H9 (cell line): ENCODE data around the gene ENPP4. TPM values are rescaled to one million over a fixed set of nuclear protein-coding genes. Genes with fewer than 3 reads are reported as not detected.

Source experiments
- DNase-seq: peaks from one replicate; pipeline ENCODE4 v3.0.0-alpha.2; 2017
- H2AFZ ChIP-seq: one replicate; pipeline ENCODE4 v1.6.1; 2013; ENCODE audit warnings: mild to moderate bottlenecking, low read length, control low read depth, moderate library complexity
- H2AK5ac ChIP-seq: 2 replicates; pipeline ENCODE4 v1.6.1; 2013; ENCODE audit warnings: low read length, control low read depth, mixed read lengths; ENCODE audit not compliant: insufficient read length
- H2BK120ac ChIP-seq: one replicate; pipeline ENCODE4 v1.6.1; 2013; ENCODE audit warnings: low read depth, mild to moderate bottlenecking, low read length, control low read depth, inconsistent platforms; ENCODE audit not compliant: poor library complexity, severe bottlenecking
- H2BK12ac ChIP-seq: 2 replicates; pipeline ENCODE4 v1.6.1; 2013; ENCODE audit warnings: low read length, control low read depth, mixed read lengths, low read depth; ENCODE audit not compliant: insufficient read length
- H2BK15ac ChIP-seq: 2 replicates; pipeline ENCODE4 v1.6.1; 2013; ENCODE audit warnings: low read depth, low read length, control low read depth
- H2BK20ac ChIP-seq: one replicate; pipeline ENCODE4 v1.6.1; 2013; ENCODE audit warnings: low read depth, mild to moderate bottlenecking, low read length, control low read depth, inconsistent platforms; ENCODE audit not compliant: poor library complexity, severe bottlenecking
- H2BK5ac ChIP-seq: 2 replicates; pipeline ENCODE4 v1.6.1; 2013; ENCODE audit warnings: low read length, control low read depth, mixed read lengths; ENCODE audit not compliant: insufficient read length
- H3K14ac ChIP-seq: 2 replicates; pipeline ENCODE4 v1.6.1; 2013; ENCODE audit warnings: low read length, control low read depth; ENCODE audit not compliant: insufficient read depth
- H3K18ac ChIP-seq: 2 replicates; pipeline ENCODE4 v1.6.1; 2013; ENCODE audit warnings: low read depth, mild to moderate bottlenecking, mixed read lengths, low read length, control low read depth; ENCODE audit not compliant: insufficient read length
- H3K23ac ChIP-seq: 2 replicates; pipeline ENCODE4 v1.6.1; 2013; ENCODE audit warnings: low read length, control low read depth, mixed read lengths, low read depth; ENCODE audit not compliant: insufficient read length
- H3K23me2 ChIP-seq: 2 replicates; pipeline ENCODE4 v1.6.1; 2013; ENCODE audit warnings: low read depth, mild to moderate bottlenecking, mixed read lengths, low read length, control low read depth; ENCODE audit not compliant: insufficient read length, poor library complexity, severe bottlenecking
- H3K27ac ChIP-seq: 2 replicates; pipeline ENCODE4 v1.5.1; 2013; ENCODE audit warnings: low read length, control low read depth, mixed read lengths, low read depth; ENCODE audit not compliant: insufficient read length
- H3K27me3 ChIP-seq: 2 replicates; pipeline ENCODE4 v1.6.1; 2013; ENCODE audit warnings: low read length, control low read depth, inconsistent platforms; ENCODE audit not compliant: insufficient read depth
- H3K4ac ChIP-seq: 2 replicates; pipeline ENCODE4 v1.6.1; 2013; ENCODE audit warnings: low read depth, mild to moderate bottlenecking, control low read depth, inconsistent platforms, low read length, moderate library complexity
- H3K4me1 ChIP-seq: 2 replicates; pipeline ENCODE4 v1.6.1; 2013; ENCODE audit warnings: low read length, control low read depth, inconsistent platforms; ENCODE audit not compliant: insufficient read depth
- H3K4me2 ChIP-seq: 2 replicates; pipeline ENCODE4 v1.6.1; 2013; ENCODE audit warnings: low read length, control low read depth, mixed read lengths; ENCODE audit not compliant: insufficient read length, insufficient read depth
- H3K56ac ChIP-seq: 2 replicates; pipeline ENCODE4 v1.6.1; 2013; ENCODE audit warnings: low read depth, mild to moderate bottlenecking, mixed read lengths, low read length, control low read depth; ENCODE audit not compliant: insufficient read length
- H3K79me1 ChIP-seq: 2 replicates; pipeline ENCODE4 v1.6.1; 2013; ENCODE audit warnings: low read depth, mild to moderate bottlenecking, moderate library complexity, low read length, control low read depth, inconsistent platforms; ENCODE audit not compliant: insufficient read depth, poor library complexity, severe bottlenecking
- H3K79me2 ChIP-seq: 2 replicates; pipeline ENCODE4 v1.6.1; 2013; ENCODE audit warnings: low read length, control low read depth, inconsistent platforms; ENCODE audit not compliant: insufficient read depth
- H3K9ac ChIP-seq: 2 replicates; pipeline ENCODE4 v1.6.1; 2013; ENCODE audit warnings: low read length, control low read depth, mixed read lengths; ENCODE audit not compliant: insufficient read length; ENCODE audit errors: extremely low read depth
- H3K9me3 ChIP-seq: one replicate; pipeline ENCODE4 v1.6.1; 2013; ENCODE audit warnings: low read depth, low read length, inconsistent platforms; ENCODE audit not compliant: control insufficient read depth
- H3T11ph ChIP-seq: one replicate; pipeline ENCODE4 v1.6.1; 2013; ENCODE audit warnings: mild to moderate bottlenecking, low read length, control low read depth, inconsistent platforms
- H4K20me1 ChIP-seq: one replicate; pipeline ENCODE4 v1.6.1; 2013; ENCODE audit not compliant: control insufficient read depth, insufficient read length, insufficient read depth
- H4K5ac ChIP-seq: 2 replicates; pipeline ENCODE4 v1.6.1; 2013; ENCODE audit warnings: low read depth, mild to moderate bottlenecking, mixed read lengths, low read length, control low read depth; ENCODE audit not compliant: insufficient read length
- H4K8ac ChIP-seq: replicated peaks from 2 replicates; pipeline ENCODE4 v1.6.1; 2013; ENCODE audit warnings: low read length, control low read depth, mixed read lengths, low read depth; ENCODE audit not compliant: insufficient read length
- H4K91ac ChIP-seq: 2 replicates; pipeline ENCODE4 v1.6.1; 2013; ENCODE audit warnings: low read depth, mild to moderate bottlenecking, moderate library complexity, mixed read lengths, low read length, control low read depth; ENCODE audit not compliant: insufficient read length
- H3K27ac Mint-ChIP-seq, 3 experiments: 2 replicates in 2 of 3; 3 replicates in 1 of 3; pipeline ENCODE4 v1.8.0; 2020 to 2021; ENCODE audit warnings: mixed read lengths in 3 of 3, mild to moderate bottlenecking in 1 of 3, moderate library complexity in 1 of 3
- H3K27me3 Mint-ChIP-seq: 2 replicates; pipeline ENCODE4 v1.8.0; 2021; ENCODE audit warnings: low read depth, mild to moderate bottlenecking, moderate library complexity, mixed read lengths
- H3K36me3 Mint-ChIP-seq, 3 experiments: 2 replicates in 2 of 3; 3 replicates in 1 of 3; pipeline ENCODE4 v1.8.0; 2020 to 2021; ENCODE audit warnings: low read depth in 3 of 3, mixed read lengths in 3 of 3; ENCODE audit not compliant: insufficient read depth in 1 of 3
- H3K4me1 Mint-ChIP-seq, 2 experiments: 2 replicates each; pipeline ENCODE4 v1.8.0; 2020; ENCODE audit warnings: mixed read lengths in 2 of 2
- H3K4me3 Mint-ChIP-seq, 2 experiments: 2 replicates in 1 of 2; 3 replicates in 1 of 2; pipeline ENCODE4 v1.8.0; 2020 to 2021; ENCODE audit warnings: mild to moderate bottlenecking in 2 of 2, mixed read lengths in 2 of 2, moderate library complexity in 1 of 2
- H3K9me3 Mint-ChIP-seq, 2 experiments: 2 replicates in 1 of 2; 3 replicates in 1 of 2; pipeline ENCODE4 v1.8.0; 2020; ENCODE audit warnings: mild to moderate bottlenecking in 2 of 2, mixed read lengths in 2 of 2, moderate library complexity in 1 of 2
- WGBS: extraction: QIAGEN DNeasy Blood & Tissue Kit; methylation state at CpG from one replicate; pipeline ENCODE4 v1.1.7; 2013; ENCODE audit warnings: missing lambda C conversion rate, low lambda C conversion rate, mixed read lengths; ENCODE audit not compliant: insufficient read length; ENCODE audit errors: extremely low coverage; 5-methylcytosine and 5-hydroxymethylcytosine counted together
- total RNA-seq: library from RNA; stranded (reverse); gene quantifications from 2 replicates; pipeline ENCODE4 v1.2.1, GENCODE V29; 2021
- TF ChIP-seq, protein P1 (sequence below): fragments of 200-600 bp; sonication (generic); conservative IDR thresholded peaks from 3 replicates; pipeline ENCODE4 v1.8.0; 2021; ENCODE audit warnings: antibody characterized with exemption, mild to moderate bottlenecking

ENPP4 gene
- total RNA-seq, 1 experiment from 2014 or later = 3.2 TPM

- H2BK20ac ChIP-seq = no peak overlapping the region
- WGBS = no CpG with 5 or more reads among the region's 1 CpG
- H3K4ac ChIP-seq = no peak overlapping the region
- TF ChIP-seq, protein P1, sequence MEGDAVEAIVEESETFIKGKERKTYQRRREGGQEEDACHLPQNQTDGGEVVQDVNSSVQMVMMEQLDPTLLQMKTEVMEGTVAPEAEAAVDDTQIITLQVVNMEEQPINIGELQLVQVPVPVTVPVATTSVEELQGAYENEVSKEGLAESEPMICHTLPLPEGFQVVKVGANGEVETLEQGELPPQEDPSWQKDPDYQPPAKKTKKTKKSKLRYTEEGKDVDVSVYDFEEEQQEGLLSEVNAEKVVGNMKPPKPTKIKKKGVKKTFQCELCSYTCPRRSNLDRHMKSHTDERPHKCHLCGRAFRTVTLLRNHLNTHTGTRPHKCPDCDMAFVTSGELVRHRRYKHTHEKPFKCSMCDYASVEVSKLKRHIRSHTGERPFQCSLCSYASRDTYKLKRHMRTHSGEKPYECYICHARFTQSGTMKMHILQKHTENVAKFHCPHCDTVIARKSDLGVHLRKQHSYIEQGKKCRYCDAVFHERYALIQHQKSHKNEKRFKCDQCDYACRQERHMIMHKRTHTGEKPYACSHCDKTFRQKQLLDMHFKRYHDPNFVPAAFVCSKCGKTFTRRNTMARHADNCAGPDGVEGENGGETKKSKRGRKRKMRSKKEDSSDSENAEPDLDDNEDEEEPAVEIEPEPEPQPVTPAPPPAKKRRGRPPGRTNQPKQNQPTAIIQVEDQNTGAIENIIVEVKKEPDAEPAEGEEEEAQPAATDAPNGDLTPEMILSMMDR = no peak
- no peak overlapping the region for H3K14ac ChIP-seq
- H3K56ac ChIP-seq = no peak overlapping the region
- no peak overlapping the region for H3K27ac Mint-ChIP-seq
- H3K9me3 Mint-ChIP-seq = no peaks in the 10 kb centered on the region; a peak in 1 of 5 replicates
- H2AK5ac ChIP-seq = no peak overlapping the region
- H3T11ph ChIP-seq = no peak overlapping the region
- H2AFZ ChIP-seq = no peak overlapping the region
- no peak overlapping the region for H3K18ac ChIP-seq
- peaks cover 5% of the 10 kb centered on the region for H3K27me3 Mint-ChIP-seq
- peaks cover 2% of the 10 kb centered on the region for H3K23me2 ChIP-seq
- H3K4me3 Mint-ChIP-seq = no peak overlapping the region
- no peaks in the 10 kb centered on the region for H4K20me1 ChIP-seq
- no peak overlapping the region for H3K4me2 ChIP-seq
- H3K79me2 ChIP-seq = no peaks in the 10 kb centered on the region
- H3K36me3 Mint-ChIP-seq = no peaks in the 10 kb centered on the region
- no peak overlapping the region for H4K8ac ChIP-seq
- H4K91ac ChIP-seq = no peak overlapping the region
- H3K27ac ChIP-seq = no peak overlapping the region
- no peak overlapping the region for H2BK120ac ChIP-seq
- no peaks in the 10 kb centered on the region for H3K79me1 ChIP-seq
- H3K4me1 ChIP-seq = peaks cover 2% of the 10 kb centered on the region; the same call in 1 of the 2 replicates
- H3K27me3 ChIP-seq = no peaks in the 10 kb centered on the region
- no peak for DNase-seq
- H4K5ac ChIP-seq = no peak overlapping the region
- H3K4me1 Mint-ChIP-seq = peaks cover 7 to 8% of the 10 kb centered on the region in 2 experiments
- H3K9ac ChIP-seq = no peak overlapping the region
- no peak overlapping the region for H2BK15ac ChIP-seq
- no peak overlapping the region for H2BK5ac ChIP-seq
- H3K9me3 ChIP-seq = no peaks in the 10 kb centered on the region
- no peak overlapping the region for H2BK12ac ChIP-seq
- no peak overlapping the region for H3K23ac ChIP-seq
Observed at GRCh38 chr6:46135176-46135575, 5.4 kb downstream of the ENPP4 start.
